Upper lobe of left lung (tissue), 6 donors: ENCODE data around the gene NUP210. TPM values are rescaled to one million over a fixed set of nuclear protein-coding genes. Genes with fewer than 3 reads are reported as not detected.

Source experiments
- ATAC-seq, 2 donors: fragments of 200-7000 bp; cut with Tn5 transposase; one replicate each; pipeline ENCODE4 v1.9.1; 2022; ENCODE audit warnings: mild to moderate bottlenecking in 2 of 2, moderate library complexity in 2 of 2; ENCODE audit not compliant: low FRiP score in 2 of 2
- DNase-seq, 2 donors: peaks; one replicate each; pipeline ENCODE4 v3.0.0-alpha.2; 2019 to 2020
- H3K27ac ChIP-seq, 4 donors: fragments of 200-600 bp; sonication (generic); one replicate each; pipeline ENCODE4 v1.5.1; 2016 to 2019
- H3K27me3 ChIP-seq, 4 donors: fragments of 200-600 bp; sonication (generic); one replicate each; pipeline ENCODE4 v1.5.1; 2017 to 2019
- H3K36me3 ChIP-seq, 4 donors: fragments of 200-600 bp; sonication (generic); one replicate each; pipeline ENCODE4 v1.5.1; 2016 to 2019
- H3K4me1 ChIP-seq, 4 donors: fragments of 200-600 bp; sonication (generic); one replicate each; pipeline ENCODE4 v1.5.1; 2018 to 2019
- H3K4me3 ChIP-seq, 4 donors: fragments of 200-600 bp; sonication (generic); one replicate each; pipeline ENCODE4 v1.5.1; 2017 to 2019; ENCODE audit warnings: mild to moderate bottlenecking in 2 of 4, moderate library complexity in 1 of 4
- H3K9me3 ChIP-seq, 4 donors: fragments of 200-600 bp; sonication (generic); one replicate each; pipeline ENCODE4 v1.5.1; 2018 to 2019
- EP300 ChIP-seq, 4 donors: sonication (generic); formaldehyde crosslinking; IDR thresholded peaks; one replicate each; pipeline ENCODE4 v1.5.1; 2017; ENCODE audit warnings: antibody characterized with exemption in 4 of 4, control low read depth in 2 of 4
- POLR2A ChIP-seq, 4 donors: fragments of 450-650 bp; IDR thresholded peaks; one replicate each; pipeline ENCODE4 v1.5.1; 2016 to 2017; ENCODE audit warnings: antibody characterized with exemption in 4 of 4, mild to moderate bottlenecking in 2 of 4
- POLR2AphosphoS5 ChIP-seq, 2 donors: sonication (generic); formaldehyde crosslinking; IDR thresholded peaks; one replicate each; pipeline ENCODE4 v1.5.1; 2017; ENCODE audit warnings: antibody characterized with exemption in 2 of 2
- WGBS, 2 donors: methylation state at CpG; one replicate each; pipeline ENCODE4 v1.1.5; 2017 to 2018; 5-methylcytosine and 5-hydroxymethylcytosine counted together
- total RNA-seq, 6 donors: library from RNA; depleted of rRNA in 4 of 6; stranded (reverse); fragments of >200 nt in 4 of 6; gene quantifications; one replicate each; pipeline versions ENCODE4 v1.1.0 to v1.2.1, GENCODE V29; 2016 to 2021
- TF ChIP-seq, protein P1 (sequence below), 6 experiments: fragments of 450-650 bp in 4 of 6; fragments of 200-600 bp in 2 of 6; sonication (generic) in 2 of 6; IDR thresholded peaks; one replicate each; pipeline ENCODE4 v1.5.1; 2016 to 2019; ENCODE audit warnings: antibody characterized with exemption in 6 of 6
- donor health status: DM: no; HTN: no; CAD: no; lungs with moderate emphysema.
- donor health status: DM: no; HTN: yes; CAD: no; lungs with severe emphysema.

Gene NUP210
- total RNA-seq, 6 donors from 2014 or later: 14.6 to 23.0 (median 20.8) TPM

DNA sequence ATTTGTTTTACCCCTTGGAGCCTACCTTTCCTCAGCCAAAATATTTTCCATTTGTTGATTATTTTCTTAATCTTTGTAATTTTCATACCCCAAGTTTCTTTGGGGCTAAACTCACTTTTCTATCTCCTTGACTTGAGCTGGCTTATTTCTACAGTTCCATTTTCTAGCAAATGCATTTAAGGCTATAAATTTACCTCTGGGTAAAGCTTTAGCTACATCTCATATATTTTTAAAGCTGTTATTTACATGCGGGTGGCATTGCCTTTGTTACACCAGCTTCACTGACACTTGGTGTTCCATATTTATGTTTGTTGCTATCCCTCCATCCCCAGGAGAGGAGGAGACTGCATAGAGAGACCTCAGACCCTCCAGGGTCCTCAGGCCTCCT lies 136.3 kb downstream of the NUP210 start:
- DNase-seq: no peak
- 93 to 100% methylated on average over 1 of the region's 1 CpG for WGBS, 2 donors
- Histone ChIP-seq H3K27me3 (peaks cover 0 to 27% (median 13%) of the 10 kb centered on the region in 4 donors), H3K36me3 (no peaks in the 10 kb centered on the region), H3K9me3 (peaks cover 5 to 17% (median 10%) of the 10 kb centered on the region in 4 donors), H3K4me1 (peaks cover 7 to 25% (median 14%) of the 10 kb centered on the region in 4 donors), H3K27ac (no peak overlapping the region), H3K4me3 (no peak overlapping the region)
- TF ChIP-seq POLR2A (IDR thresholded peaks at IDR 0.05) (no peak), POLR2AphosphoS5 (IDR thresholded peaks at IDR 0.05) (no peak), EP300 (IDR thresholded peaks at IDR 0.05) (no peak)
- TF ChIP-seq, protein P1, sequence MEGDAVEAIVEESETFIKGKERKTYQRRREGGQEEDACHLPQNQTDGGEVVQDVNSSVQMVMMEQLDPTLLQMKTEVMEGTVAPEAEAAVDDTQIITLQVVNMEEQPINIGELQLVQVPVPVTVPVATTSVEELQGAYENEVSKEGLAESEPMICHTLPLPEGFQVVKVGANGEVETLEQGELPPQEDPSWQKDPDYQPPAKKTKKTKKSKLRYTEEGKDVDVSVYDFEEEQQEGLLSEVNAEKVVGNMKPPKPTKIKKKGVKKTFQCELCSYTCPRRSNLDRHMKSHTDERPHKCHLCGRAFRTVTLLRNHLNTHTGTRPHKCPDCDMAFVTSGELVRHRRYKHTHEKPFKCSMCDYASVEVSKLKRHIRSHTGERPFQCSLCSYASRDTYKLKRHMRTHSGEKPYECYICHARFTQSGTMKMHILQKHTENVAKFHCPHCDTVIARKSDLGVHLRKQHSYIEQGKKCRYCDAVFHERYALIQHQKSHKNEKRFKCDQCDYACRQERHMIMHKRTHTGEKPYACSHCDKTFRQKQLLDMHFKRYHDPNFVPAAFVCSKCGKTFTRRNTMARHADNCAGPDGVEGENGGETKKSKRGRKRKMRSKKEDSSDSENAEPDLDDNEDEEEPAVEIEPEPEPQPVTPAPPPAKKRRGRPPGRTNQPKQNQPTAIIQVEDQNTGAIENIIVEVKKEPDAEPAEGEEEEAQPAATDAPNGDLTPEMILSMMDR (IDR thresholded peaks at IDR 0.05): no peak
- no peak for ATAC-seq

DNA sequence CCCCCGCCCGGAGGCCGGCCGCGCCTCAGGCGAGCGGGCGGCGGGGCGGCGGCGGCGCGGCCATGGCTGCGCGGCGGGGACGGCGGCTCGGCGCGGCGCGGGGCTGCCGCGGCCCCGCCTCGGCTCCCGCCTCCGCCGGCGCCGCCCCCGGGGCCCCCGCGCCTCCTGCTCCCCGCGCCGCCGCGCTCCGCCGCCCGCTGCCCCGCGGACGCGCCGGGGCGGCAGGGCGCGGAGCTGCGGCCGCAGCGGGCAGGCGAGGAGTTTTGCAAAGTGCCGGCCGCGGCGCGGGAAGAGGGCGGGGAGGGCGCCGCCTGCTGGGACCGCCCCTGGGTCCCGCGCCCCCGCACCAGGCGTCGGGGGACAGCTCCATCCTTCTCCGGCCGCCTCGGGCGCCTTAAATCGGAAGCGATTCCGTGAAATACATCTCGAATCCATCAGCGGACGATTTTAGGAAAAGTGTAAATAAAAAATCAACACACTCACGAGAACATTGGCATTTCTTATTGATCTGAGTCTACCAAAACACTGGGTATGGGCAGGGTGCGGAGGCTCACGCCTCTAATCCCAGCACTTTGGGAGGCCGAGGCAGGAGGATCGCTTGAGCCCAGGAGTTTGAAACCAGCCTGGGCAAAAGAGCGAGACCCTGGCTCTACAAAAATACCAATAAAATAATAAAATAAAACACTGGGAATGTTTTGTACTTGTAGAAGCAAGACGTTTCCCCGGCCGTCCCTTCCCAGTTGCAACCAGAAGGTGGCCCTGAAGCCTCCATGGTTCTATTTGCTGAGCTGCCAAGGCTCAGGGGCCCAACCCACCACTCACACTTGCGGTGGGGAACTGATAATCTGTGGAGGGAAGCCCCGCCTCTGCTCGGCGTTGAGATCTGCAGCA lies 136.9 kb downstream of the NUP210 start:
- ATAC-seq (peak in 1 of 2 donors; percentile 27), DNase-seq (peak in 1 of 2 donors; percentile 88)
- no peak for TF ChIP-seq POLR2A (IDR thresholded peaks at IDR 0.05)
- no peak for TF ChIP-seq EP300 (IDR thresholded peaks at IDR 0.05)
- no peak for TF ChIP-seq POLR2AphosphoS5 (IDR thresholded peaks at IDR 0.05)
- TF ChIP-seq, protein P1 (IDR thresholded peaks at IDR 0.05): peak in 3 of 6 experiments; percentile 15 to 24 (median 22)
- Histone ChIP-seq H3K9me3 (peaks cover 5 to 17% (median 10%) of the 10 kb centered on the region in 4 donors), H3K4me3 (peak overlapping the region in 3 of 4 donors; percentile 45 to 51 (median 50)), H3K4me1 (peaks cover 7 to 25% (median 14%) of the 10 kb centered on the region in 4 donors), H3K27ac (no peak overlapping the region), H3K27me3 (peaks cover 0 to 27% (median 13%) of the 10 kb centered on the region in 4 donors), H3K36me3 (no peaks in the 10 kb centered on the region)
- WGBS, 2 donors: 11 to 19% methylated on average over 18 to 33 of the region's 93 CpGs

DNA sequence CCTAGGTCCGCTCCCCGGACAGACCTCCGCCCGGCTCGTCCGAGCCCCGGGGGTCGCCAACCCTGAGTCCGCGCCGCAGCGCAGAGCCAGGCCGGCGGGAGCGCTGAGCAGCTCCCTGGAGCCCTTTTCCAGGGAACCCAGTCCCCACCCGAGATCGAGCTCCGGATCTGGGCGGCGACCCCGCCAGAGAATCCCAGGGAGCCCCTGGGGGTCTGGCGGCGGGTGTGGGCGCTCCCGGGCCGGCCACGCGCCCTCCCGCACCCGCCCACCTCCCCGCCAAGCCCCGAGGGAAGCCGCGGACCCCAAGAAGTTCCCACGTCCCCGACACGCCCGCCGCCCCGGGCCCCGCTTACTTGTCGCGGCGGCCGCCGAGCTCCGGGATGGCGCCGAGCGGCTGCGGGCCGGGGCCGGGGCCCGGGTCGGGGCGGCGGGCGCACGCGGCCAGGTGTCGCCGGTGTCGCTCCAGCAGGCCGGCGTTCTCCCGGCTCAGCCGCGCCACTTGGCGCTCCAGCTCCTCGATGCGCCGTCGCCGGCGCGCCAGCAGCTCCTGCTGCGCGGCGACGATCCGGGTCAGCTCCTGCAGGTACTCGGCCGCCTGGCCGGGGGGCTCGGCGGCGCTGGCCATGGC lies 137.7 kb downstream of the NUP210 start:
- Histone ChIP-seq H3K27ac (peak overlapping the region; percentile 38 to 75 (median 72)), H3K4me1 (peaks cover 7 to 25% (median 14%) of the 10 kb centered on the region in 4 donors), H3K36me3 (no peaks in the 10 kb centered on the region), H3K27me3 (peaks cover 0 to 27% (median 13%) of the 10 kb centered on the region in 4 donors), H3K9me3 (peaks cover 5 to 17% (median 10%) of the 10 kb centered on the region in 4 donors), H3K4me3 (peak overlapping the region; percentile 1 to 51 (median 48))
- 0 to 2% methylated on average over 2 to 21 of the region's 87 CpGs for WGBS, 2 donors
- DNase-seq: peak in 1 of 2 donors; percentile 84
- ATAC-seq: no peak
- TF ChIP-seq EP300 (IDR thresholded peaks at IDR 0.05) (no peak), POLR2A (IDR thresholded peaks at IDR 0.05) (no peak), POLR2AphosphoS5 (IDR thresholded peaks at IDR 0.05) (no peak)
- TF ChIP-seq, protein P1 (IDR thresholded peaks at IDR 0.05): no peak

DNA sequence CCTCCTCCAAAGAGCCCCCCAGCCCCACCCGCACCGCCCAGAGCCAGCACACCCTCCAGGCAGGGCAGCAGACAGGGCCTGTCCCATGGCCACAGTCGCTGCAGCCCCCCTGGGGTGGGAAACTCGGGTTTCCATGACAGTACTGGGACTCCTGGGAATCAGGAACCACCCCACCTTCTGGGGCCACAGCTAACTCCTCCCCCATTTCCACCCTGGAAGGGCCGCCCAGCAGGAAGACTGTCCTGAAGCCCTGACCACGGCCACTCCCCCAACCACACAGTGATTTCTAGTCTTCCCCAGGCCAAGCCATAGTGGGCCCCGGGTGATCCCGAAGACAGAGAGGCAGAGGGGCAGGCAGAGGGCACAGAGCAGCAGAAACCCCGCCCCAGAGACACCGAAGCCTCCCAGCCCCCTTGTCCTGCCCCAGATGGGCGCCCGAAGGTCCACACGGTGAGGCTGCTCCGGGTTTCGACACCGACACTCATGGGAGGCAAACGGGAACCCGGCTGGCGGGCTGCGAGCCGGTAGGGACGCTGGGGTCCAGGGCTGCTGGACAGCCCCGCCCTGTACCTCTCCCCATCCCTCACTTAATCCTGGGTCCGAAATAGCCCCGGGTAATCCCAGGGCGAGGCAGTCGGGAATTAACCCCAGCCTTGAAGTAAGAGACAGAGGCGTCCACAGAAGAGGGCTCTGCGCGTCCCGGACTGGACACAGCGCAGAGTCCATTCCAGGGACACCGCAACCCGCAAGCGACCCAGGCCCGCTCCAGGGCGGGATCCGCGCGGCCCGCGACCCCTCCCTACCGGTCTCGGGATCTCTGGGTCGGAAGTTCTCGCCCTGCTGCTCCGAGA lies 138.4 kb downstream of the NUP210 start:
- peaks cover 5 to 12% (median 9%) of the 10 kb centered on the region in 4 donors for H3K9me3 ChIP-seq
- ATAC-seq: peak; percentile 16 to 60
- DNase-seq: peak in 1 of 2 donors; percentile 78
- H3K4me3 ChIP-seq: peak overlapping the region; percentile 1 to 51 (median 48)
- H3K4me1 ChIP-seq: peaks cover 7 to 25% (median 15%) of the 10 kb centered on the region in 4 donors
- H3K27ac ChIP-seq: peak overlapping the region; percentile 38 to 75 (median 72)
- TF ChIP-seq POLR2AphosphoS5 (IDR thresholded peaks at IDR 0.05) (no peak), EP300 (IDR thresholded peaks at IDR 0.05) (no peak), POLR2A (IDR thresholded peaks at IDR 0.05) (no peak)
- TF ChIP-seq, protein P1 (IDR thresholded peaks at IDR 0.05): no peak
- H3K27me3 ChIP-seq: peaks cover 0 to 27% (median 13%) of the 10 kb centered on the region in 4 donors
- WGBS, 2 donors: 10 to 12% methylated on average over 17 to 26 of the region's 47 CpGs
- H3K36me3 ChIP-seq: no peaks in the 10 kb centered on the region
